ENCODE results near the gene LCOR. TPM values are rescaled to one million over a fixed set of nuclear protein-coding genes. Genes with fewer than 3 reads are reported as not detected.
"Not testable (repeated sequence)": the region's sequence is repeated elsewhere in the genome, so short reads cannot be mapped to it uniquely, and the experiment has no call there.

LCOR gene
- total RNA-seq, 1 experiment from 2014 or later, result 39.2 TPM

GRCh38 chr10:96843823-96844222 is 11.7 kb downstream of the LCOR start:
- peaks cover 13% of the 10 kb centered on the region for H3K4me1 ChIP-seq (ENCODE audit: insufficient read depth, low read length, poor library complexity, severe bottlenecking)
- TF ChIP-seq EZH2 (IDR thresholded peaks at IDR 0.05; ENCODE audit: borderline replicate concordance, low read depth, low read length, poor library complexity, severe bottlenecking), result no peak
- no peak for TF ChIP-seq CTCF (conservative IDR thresholded peaks at IDR 0.05; ENCODE audit: low read depth, low read length)
- POLR2A ChIA-PET (ENCODE audit: low non-redundant PET), result no interaction called here
- no peaks in the 10 kb centered on the region for H3K9me3 ChIP-seq (ENCODE audit: low read depth, low read length, poor library complexity, severe bottlenecking)
- BruUV-seq (replicated peaks), result no TSS peak
- intact Hi-C loops (cut with micrococcal nuclease; ENCODE audit: unreplicated experiment), result no loop called here
- H3K27ac ChIP-seq (ENCODE audit: low read depth, low read length, poor library complexity, severe bottlenecking), result no peak overlapping the region
- H3K4me3 ChIP-seq (ENCODE audit: low read depth, low read length, poor library complexity, severe bottlenecking), result no peak overlapping the region
- no peaks in the 10 kb centered on the region for H3K36me3 ChIP-seq (ENCODE audit: insufficient read depth, low read length, poor library complexity, severe bottlenecking)
- CTCF ChIA-PET, result no interaction called here
- DNase-seq (ENCODE audit: low spot score), result no peak
- no peaks in the 10 kb centered on the region for H3K27me3 ChIP-seq (replicated peaks; ENCODE audit: insufficient read depth, low read depth, low read length, poor library complexity)

GRCh38 chr10:96846395-96846794 is 14.3 kb downstream of the LCOR start:
- intact Hi-C loops (cut with micrococcal nuclease; ENCODE audit: unreplicated experiment), result no loop called here
- H3K27me3 ChIP-seq (replicated peaks; ENCODE audit: insufficient read depth, low read depth, low read length, poor library complexity), result no peaks in the 10 kb centered on the region
- H3K4me1 ChIP-seq (ENCODE audit: insufficient read depth, low read length, poor library complexity, severe bottlenecking), result peaks cover 13% of the 10 kb centered on the region
- POLR2A ChIA-PET (ENCODE audit: low non-redundant PET), result no interaction called here
- BruUV-seq (replicated peaks), result no TSS peak
- TF ChIP-seq EZH2 (IDR thresholded peaks at IDR 0.05; ENCODE audit: borderline replicate concordance, low read depth, low read length, poor library complexity, severe bottlenecking) (no peak), CTCF (conservative IDR thresholded peaks at IDR 0.05; ENCODE audit: low read depth, low read length) (no peak)
- DNase-seq (ENCODE audit: low spot score), result no peak
- no peak overlapping the region for H3K4me3 ChIP-seq (ENCODE audit: low read depth, low read length, poor library complexity, severe bottlenecking)
- H3K36me3 ChIP-seq (ENCODE audit: insufficient read depth, low read length, poor library complexity, severe bottlenecking), result no peaks in the 10 kb centered on the region
- no peak overlapping the region for H3K27ac ChIP-seq (ENCODE audit: low read depth, low read length, poor library complexity, severe bottlenecking)
- H3K9me3 ChIP-seq (ENCODE audit: low read depth, low read length, poor library complexity, severe bottlenecking), result no peaks in the 10 kb centered on the region
- CTCF ChIA-PET, result no interaction called here

GRCh38 chr10:96846926-96847325 is 14.8 kb downstream of the LCOR start:
- CTCF ChIA-PET, result no interaction called here
- intact Hi-C loops (cut with micrococcal nuclease; ENCODE audit: unreplicated experiment), result no loop called here
- POLR2A ChIA-PET (ENCODE audit: low non-redundant PET), result no interaction called here

GRCh38 chr10:96847356-96847755 is 15.3 kb downstream of the LCOR start:
- intact Hi-C loops (cut with micrococcal nuclease; ENCODE audit: unreplicated experiment); CTCF ChIA-PET; BruUV-seq (replicated peaks); H3K36me3 ChIP-seq (ENCODE audit: insufficient read depth, low read length, poor library complexity, severe bottlenecking); DNase-seq (ENCODE audit: low spot score); H3K9me3 ChIP-seq (ENCODE audit: low read depth, low read length, poor library complexity, severe bottlenecking); H3K4me3 ChIP-seq (ENCODE audit: low read depth, low read length, poor library complexity, severe bottlenecking); H3K27ac ChIP-seq (ENCODE audit: low read depth, low read length, poor library complexity, severe bottlenecking); H3K27me3 ChIP-seq (replicated peaks; ENCODE audit: insufficient read depth, low read depth, low read length, poor library complexity); POLR2A ChIA-PET (ENCODE audit: low non-redundant PET): not testable (repeated sequence)
- H3K4me1 ChIP-seq (ENCODE audit: insufficient read depth, low read length, poor library complexity, severe bottlenecking), result peaks cover 13% of the 10 kb centered on the region

More at GRCh38 chr10:96846926-96847325, 14.8 kb downstream of the LCOR start:
- H3K9me3 ChIP-seq (ENCODE audit: low read depth, low read length, poor library complexity, severe bottlenecking), result no peaks in the 10 kb centered on the region
- H3K27me3 ChIP-seq (replicated peaks; ENCODE audit: insufficient read depth, low read depth, low read length, poor library complexity), result no peaks in the 10 kb centered on the region
- H3K36me3 ChIP-seq (ENCODE audit: insufficient read depth, low read length, poor library complexity, severe bottlenecking), result no peaks in the 10 kb centered on the region
- no TSS peak for BruUV-seq (replicated peaks)
- no peak overlapping the region for H3K27ac ChIP-seq (ENCODE audit: low read depth, low read length, poor library complexity, severe bottlenecking)
- no peak overlapping the region for H3K4me3 ChIP-seq (ENCODE audit: low read depth, low read length, poor library complexity, severe bottlenecking)
- DNase-seq (ENCODE audit: low spot score), result no peak
- H3K4me1 ChIP-seq (ENCODE audit: insufficient read depth, low read length, poor library complexity, severe bottlenecking), result peaks cover 13% of the 10 kb centered on the region
- TF ChIP-seq EZH2 (IDR thresholded peaks at IDR 0.05; ENCODE audit: borderline replicate concordance, low read depth, low read length, poor library complexity, severe bottlenecking) (no peak), CTCF (conservative IDR thresholded peaks at IDR 0.05; ENCODE audit: low read depth, low read length) (no peak)

Data from A673 (cell line).